T-helper 2 cell treated with Interferon-gamma antibody and Interleukin-4, amounts not matched to agents 100 ng/mL and 5 ng/mL, for 36 hours (primary cell): ENCODE measurements around the gene HERC6. TPM values are rescaled to one million over a fixed set of nuclear protein-coding genes. Genes with fewer than 3 reads are reported as not detected.
"Not testable (repeated sequence)": the region's sequence is repeated elsewhere in the genome, so short reads cannot be mapped to it uniquely, and the experiment has no call there.

Experiments
- intact Hi-C: fragments of 100-400 bp; cut with micrococcal nuclease; formaldehyde crosslinking; loops from one replicate; pipeline ENCODE4 v1.15.1; 2023
- total RNA-seq: library from RNA; stranded (reverse); gene quantifications from 2 replicates; pipeline ENCODE4 v1.2.3, GENCODE V29; 2022

Gene HERC6
- total RNA-seq, 1 donor from 2014 or later: 15.7 TPM

- intact Hi-C loops: loop anchor here (1.0 to 5.0 kb wide), 4 partner anchors 98 to 915 kb away; partner anchors contain the start of genes PKD2 and PPM1K
Observed at GRCh38 chr4:88382621-88383020, 4.0 kb downstream of the HERC6 start.

- intact Hi-C loops: no loop called here
Observed at GRCh38 chr4:88390128-88390527, 11.5 kb downstream of the HERC6 start.

- intact Hi-C loops: no loop called here
Observed at GRCh38 chr4:88391703-88392102, 13.1 kb downstream of the HERC6 start.

GRCh38 chr4:88396681-88397080, 18.0 kb downstream of the HERC6 start:
- intact Hi-C loops: no loop called here

- intact Hi-C loops: no loop called here
Observed at GRCh38 chr4:88398381-88398780, 19.7 kb downstream of the HERC6 start.

GRCh38 chr4:88409206-88409605, 30.6 kb downstream of the HERC6 start:
- intact Hi-C loops: no loop called here

GRCh38 chr4:88409789-88410188, 31.1 kb downstream of the HERC6 start:
- intact Hi-C loops: no loop called here

GRCh38 chr4:88411491-88412096, 32.9 kb downstream of the HERC6 start:
- intact Hi-C loops: no loop called here

- intact Hi-C loops: no loop called here
Observed at GRCh38 chr4:88413801-88414200, 35.1 kb downstream of the HERC6 start.

GRCh38 chr4:88414755-88415154, 36.1 kb downstream of the HERC6 start:
- intact Hi-C loops: no loop called here

- intact Hi-C loops: no loop called here
Observed at GRCh38 chr4:88415982-88416381, 37.3 kb downstream of the HERC6 start.

GRCh38 chr4:88418411-88418810, 39.8 kb downstream of the HERC6 start:
- intact Hi-C loops: no loop called here

- intact Hi-C loops: no loop called here
Observed at GRCh38 chr4:88419874-88420273, 41.2 kb downstream of the HERC6 start.

GRCh38 chr4:88420844-88421243, 42.2 kb downstream of the HERC6 start:
- intact Hi-C loops: no loop called here

GRCh38 chr4:88422403-88422802, 43.8 kb downstream of the HERC6 start:
- intact Hi-C loops: no loop called here

GRCh38 chr4:88429401-88429800, 50.7 kb downstream of the HERC6 start:
- intact Hi-C loops: no loop called here

GRCh38 chr4:88435987-88436693, 57.5 kb downstream of the HERC6 start:
- intact Hi-C loops: no loop called here

GRCh38 chr4:88437873-88438272, 59.2 kb downstream of the HERC6 start:
- intact Hi-C loops: not testable (repeated sequence)

GRCh38 chr4:88439161-88439760, 60.6 kb downstream of the HERC6 start:
- intact Hi-C loops: no loop called here

GRCh38 chr4:88440146-88440545, 61.5 kb downstream of the HERC6 start:
- intact Hi-C loops: loop anchor here (2.0 kb wide), 1 partner anchor 15 kb away; no protein-coding TSS in a partner anchor

GRCh38 chr4:88441696-88442095, 63.0 kb downstream of the HERC6 start:
- intact Hi-C loops: loop anchor here (2.0 kb wide), 1 partner anchor 13 kb away; no protein-coding TSS in a partner anchor

GRCh38 chr4:88442689-88443191, 64.1 kb downstream of the HERC6 start:
- intact Hi-C loops: no loop called here
